IMR-90 (cell line): Measurements from ENCODE around the gene ZNF318. TPM values are rescaled to one million over a fixed set of nuclear protein-coding genes. Genes with fewer than 3 reads are reported as not detected.

Experiments used
- ATAC-seq: fragments of 200-7000 bp; cut with Tn5 transposase; 2 replicates; pipeline ENCODE4 v1.9.1; 2020; ENCODE audit warnings: low read depth, mild to moderate bottlenecking, moderate library complexity
- BruUV-seq: library from RNA; stranded (reverse); fragments of 400-500 nt; replicated peaks from 2 replicates; lab custom pipeline; 2021; lab: Mats Ljungman, UMichigan
- CTCF ChIA-PET: fragments of 300-600 bp; formaldehyde crosslinking; extraction: SDS; loops from one replicate; lab custom pipeline; 2021; ENCODE audit warnings: antibody characterized with exemption; lab: Yijun Ruan, JAX
- POLR2A ChIA-PET: fragments of 300-600 bp; sonication (Branson Sonifier 250); formaldehyde crosslinking; loops from one replicate; lab custom pipeline; 2022; ENCODE audit warnings: antibody characterized with exemption; ENCODE audit not compliant: unreplicated experiment; lab: Charles Lee
- DNase-seq: peaks from one replicate; pipeline ENCODE4 v3.0.0; 2013
- H2AFZ ChIP-seq: replicated peaks from 2 replicates; pipeline ENCODE3; 2013; ENCODE audit warnings: low read length, mild to moderate bottlenecking; ENCODE audit not compliant: poor library complexity
- H2AK5ac ChIP-seq: 2 replicates; pipeline ENCODE4 v1.6.1; 2013; ENCODE audit warnings: low read depth, low read length, inconsistent platforms
- H2AK9ac ChIP-seq: replicated peaks from 2 replicates; pipeline ENCODE3; 2013; ENCODE audit warnings: mild to moderate bottlenecking, low read depth, low read length, moderate library complexity; ENCODE audit not compliant: poor library complexity
- H2BK120ac ChIP-seq: 2 replicates; pipeline ENCODE4 v1.6.1; 2013; ENCODE audit warnings: low read depth, low read length, inconsistent platforms
- H2BK15ac ChIP-seq: 3 replicates; pipeline ENCODE4 v1.6.1; 2013; ENCODE audit warnings: low read depth, low read length, inconsistent platforms
- H2BK20ac ChIP-seq: 2 replicates; pipeline ENCODE4 v1.6.1; 2013; ENCODE audit warnings: low read depth, mild to moderate bottlenecking, inconsistent platforms, low read length, moderate library complexity
- H2BK5ac ChIP-seq: 2 replicates; pipeline ENCODE4 v1.6.1; 2013; ENCODE audit warnings: mild to moderate bottlenecking, low read depth, low read length, inconsistent platforms; ENCODE audit not compliant: poor library complexity, severe bottlenecking
- H3K14ac ChIP-seq: replicated peaks from 2 replicates; pipeline ENCODE4 v1.6.1; 2013; ENCODE audit warnings: low read depth, low read length, inconsistent platforms
- H3K18ac ChIP-seq: 2 replicates; pipeline ENCODE4 v1.6.1; 2013; ENCODE audit warnings: low read depth, low read length, control low read depth
- H3K23ac ChIP-seq: 2 replicates; pipeline ENCODE4 v1.6.1; 2013; ENCODE audit warnings: low read depth, low read length, inconsistent platforms
- H3K27ac ChIP-seq: 2 replicates; pipeline ENCODE4 v1.5.1; 2013; ENCODE audit warnings: mild to moderate bottlenecking, control low read depth, low read length; ENCODE audit not compliant: insufficient read depth
- H3K27me3 ChIP-seq: 2 replicates; pipeline ENCODE4 v1.6.1; 2013; ENCODE audit warnings: low read length; ENCODE audit not compliant: control insufficient read depth, insufficient read depth
- H3K36me3 ChIP-seq: 2 replicates; pipeline ENCODE4 v1.6.1; 2013; ENCODE audit warnings: low read length, mixed read lengths; ENCODE audit not compliant: control insufficient read depth, insufficient read depth
- H3K4ac ChIP-seq: 2 replicates; pipeline ENCODE4 v1.6.1; 2013; ENCODE audit warnings: low read depth, low read length, inconsistent platforms
- H3K4me1 ChIP-seq: 2 replicates; pipeline ENCODE4 v1.6.1; 2013; ENCODE audit warnings: low read length, mixed read lengths; ENCODE audit not compliant: control insufficient read depth, insufficient read depth
- H3K4me2 ChIP-seq: 2 replicates; pipeline ENCODE4 v1.6.1; 2013; ENCODE audit warnings: low read depth, mild to moderate bottlenecking, control low read depth, low read length, moderate library complexity
- H3K4me3 ChIP-seq: 2 replicates; pipeline ENCODE4 v1.5.1; 2013; ENCODE audit warnings: low read depth, mild to moderate bottlenecking, control low read depth, low read length, moderate library complexity; ENCODE audit not compliant: insufficient read depth
- H3K56ac ChIP-seq: 2 replicates; pipeline ENCODE4 v1.6.1; 2013; ENCODE audit warnings: low read length, inconsistent platforms; ENCODE audit not compliant: insufficient read depth; ENCODE audit errors: extremely low read depth
- H3K79me1 ChIP-seq, 2 experiments: 2 replicates each; pipeline ENCODE4 v1.6.1; 2013; ENCODE audit warnings: low read length in 2 of 2, inconsistent platforms in 1 of 2, low read depth in 1 of 2
- H3K9ac ChIP-seq: 2 replicates; pipeline ENCODE4 v1.6.1; 2013; ENCODE audit warnings: low read depth, low read length, control low read depth
- H3K9me1 ChIP-seq: 2 replicates; pipeline ENCODE4 v1.6.1; 2013; ENCODE audit warnings: low read length, inconsistent platforms; ENCODE audit not compliant: insufficient read depth
- H3K9me3 ChIP-seq: 2 replicates; pipeline ENCODE4 v1.6.1; 2013; ENCODE audit warnings: low read length; ENCODE audit not compliant: control insufficient read depth, insufficient read depth
- H4K20me1 ChIP-seq: 2 replicates; pipeline ENCODE4 v1.6.1; 2013; ENCODE audit warnings: low read length, inconsistent platforms; ENCODE audit not compliant: insufficient read depth
- H4K5ac ChIP-seq: 2 replicates; pipeline ENCODE4 v1.6.1; 2013; ENCODE audit warnings: mild to moderate bottlenecking, low read depth, low read length, control low read depth
- H4K8ac ChIP-seq, 2 experiments: 2 replicates each; pipeline ENCODE4 v1.6.1; 2013; ENCODE audit warnings: low read depth in 2 of 2, low read length in 2 of 2, control low read depth in 1 of 2, inconsistent platforms in 1 of 2
- H4K91ac ChIP-seq: 2 replicates; pipeline ENCODE4 v1.6.1; 2013; ENCODE audit warnings: low read depth, low read length, inconsistent platforms; ENCODE audit not compliant: insufficient read depth
- BHLHE40 ChIP-seq: fragments of 150-350 bp; IDR thresholded peaks from 2 replicates; pipeline ENCODE4 v1.6.1; 2016; ENCODE audit warnings: mild to moderate bottlenecking, low read depth, low read length
- CEBPB ChIP-seq: IDR thresholded peaks from 2 replicates; pipeline ENCODE4 v1.6.1; 2012; ENCODE audit warnings: low read depth, low read length, improper control_type of control experiment
- CHD1 ChIP-seq: IDR thresholded peaks from 2 replicates; pipeline ENCODE4 v1.6.1; 2012; ENCODE audit warnings: low read depth, low read length, improper control_type of control experiment
- CTCF ChIP-seq: conservative IDR thresholded peaks from 2 replicates; pipeline ENCODE4 v1.5.1; 2012; ENCODE audit warnings: mild to moderate bottlenecking, low read depth, low read length, improper control_type of control experiment
- FOS ChIP-seq: fragments of 150-350 bp; IDR thresholded peaks from 2 replicates; pipeline ENCODE4 v1.6.1; 2016; ENCODE audit warnings: low read depth, low read length
- MAFK ChIP-seq: IDR thresholded peaks from 2 replicates; pipeline ENCODE4 v1.6.1; 2012; ENCODE audit warnings: low read depth, low read length, improper control_type of control experiment
- MAZ ChIP-seq: IDR thresholded peaks from 2 replicates; pipeline ENCODE4 v1.6.1; 2012; ENCODE audit warnings: low read depth, mild to moderate bottlenecking, low read length, improper control_type of control experiment, moderate library complexity, borderline replicate concordance
- MXI1 ChIP-seq: IDR thresholded peaks from 2 replicates; pipeline ENCODE4 v1.6.1; 2012; ENCODE audit warnings: low read depth, mild to moderate bottlenecking, low read length, moderate library complexity, borderline replicate concordance
- NFE2L2 ChIP-seq: fragments of 150-350 bp; IDR thresholded peaks from 2 replicates; pipeline ENCODE4 v1.6.1; 2016; ENCODE audit warnings: low read depth, mild to moderate bottlenecking, low read length
- POLR2A ChIP-seq: IDR thresholded peaks from 2 replicates; pipeline ENCODE4 v1.6.1; 2012; ENCODE audit warnings: mild to moderate bottlenecking, low read depth, low read length
- RAD21 ChIP-seq: IDR thresholded peaks from 2 replicates; pipeline ENCODE4 v1.6.1; 2012; ENCODE audit warnings: low read length, improper control_type of control experiment
- RCOR1 ChIP-seq: IDR thresholded peaks from 2 replicates; pipeline ENCODE4 v1.6.1; 2012; ENCODE audit warnings: mild to moderate bottlenecking, low read length, improper control_type of control experiment; ENCODE audit not compliant: insufficient replicate concordance
- RFX5 ChIP-seq: IDR thresholded peaks from 2 replicates; pipeline ENCODE4 v1.8.0; 2012; ENCODE audit warnings: low read depth, mild to moderate bottlenecking, low read length, moderate library complexity
- SMC3 ChIP-seq: fragments of 150-350 bp; IDR thresholded peaks from 2 replicates; pipeline ENCODE4 v1.6.1; 2016; ENCODE audit warnings: low read depth, mild to moderate bottlenecking, antibody characterized with exemption, low read length, moderate library complexity
- WGBS, 2 experiments: methylation state at CpG; one replicate each; pipeline versions ENCODE4 v1.1.5 to v1.1.7; 2013; ENCODE audit warnings: missing lambda C conversion rate in 2 of 2; ENCODE audit not compliant: insufficient read length in 1 of 2; ENCODE audit errors: extremely low coverage in 2 of 2; 5-methylcytosine and 5-hydroxymethylcytosine counted together
- dilution Hi-C: fragments of 300-500 bp; cut with HindIII; formaldehyde crosslinking; loops from one replicate; pipeline ENCODE4 v1.14.3; 2018; ENCODE audit warnings: low sequenced_read_pairs; ENCODE audit not compliant: unreplicated experiment
- in situ Hi-C: fragments of 300-500 bp; cut with MboI; formaldehyde crosslinking; loops from 3 replicates; pipeline ENCODE4 v1.14.3; 2019; ENCODE audit warnings: low sequenced_read_pairs, inconsistent platforms, mixed read lengths
- intact Hi-C: fragments of 100-400 bp; cut with micrococcal nuclease; formaldehyde crosslinking; loops from 2 replicates; pipeline ENCODE4 v1.10.0; 2022
- polyA plus RNA-seq, 3 experiments: library from polyadenylated mRNA; depleted of rRNA; stranded (reverse); fragments of >200 nt; gene quantifications; 2 replicates each; pipeline ENCODE4 v1.2.3, GENCODE V29; 2012; ENCODE audit warnings: low replicate concordance in 1 of 3
- total RNA-seq: library from RNA; depleted of rRNA; stranded (reverse); fragments of >200 nt; gene quantifications from 2 replicates; pipeline ENCODE4 v1.2.3, GENCODE V29; 2012
- TF ChIP-seq, protein P1 (sequence below): fragments of 150-350 bp; IDR thresholded peaks from 2 replicates; pipeline ENCODE4 v1.6.1; 2017; ENCODE audit warnings: mild to moderate bottlenecking, antibody characterized with exemption, low read length, low read depth
- TF ChIP-seq, protein P2 (sequence below): fragments of 150-350 bp; IDR thresholded peaks from 2 replicates; pipeline ENCODE4 v1.6.1; 2016; ENCODE audit warnings: low read depth, mild to moderate bottlenecking, low read length, moderate library complexity, borderline replicate concordance

The ZNF318 gene
- total and polyA plus RNA-seq, 2 of the 4 experiments (the other 2 are of a cell fraction), result 5.7 to 6.6 TPM

- H2AK5ac ChIP-seq, result no peak overlapping the region
- H2AFZ ChIP-seq, result no peak overlapping the region
- H3K14ac ChIP-seq, result no peak overlapping the region
- no peak overlapping the region for H3K56ac ChIP-seq
- H2BK20ac ChIP-seq, result no peak overlapping the region
- H2BK5ac ChIP-seq, result no peak overlapping the region
- no peak overlapping the region for H3K27ac ChIP-seq
- no peak overlapping the region for H3K23ac ChIP-seq
- peaks cover 28% of the 10 kb centered on the region for H3K27me3 ChIP-seq
- ATAC-seq (no peak), DNase-seq (no peak)
- no peak overlapping the region for H2AK9ac ChIP-seq
- dilution Hi-C loops, result no loop called here
- H4K5ac ChIP-seq, result no peak overlapping the region
- H3K36me3 ChIP-seq, result no peaks in the 10 kb centered on the region
- H4K8ac ChIP-seq, result no peak overlapping the region
- ChIA-PET POLR2A (no interaction called here), CTCF (no interaction called here)
- H3K18ac ChIP-seq, result no peak overlapping the region
- in situ Hi-C loops, result no loop called here
- intact Hi-C loops, result no loop called here
- TF ChIP-seq, protein P1, sequence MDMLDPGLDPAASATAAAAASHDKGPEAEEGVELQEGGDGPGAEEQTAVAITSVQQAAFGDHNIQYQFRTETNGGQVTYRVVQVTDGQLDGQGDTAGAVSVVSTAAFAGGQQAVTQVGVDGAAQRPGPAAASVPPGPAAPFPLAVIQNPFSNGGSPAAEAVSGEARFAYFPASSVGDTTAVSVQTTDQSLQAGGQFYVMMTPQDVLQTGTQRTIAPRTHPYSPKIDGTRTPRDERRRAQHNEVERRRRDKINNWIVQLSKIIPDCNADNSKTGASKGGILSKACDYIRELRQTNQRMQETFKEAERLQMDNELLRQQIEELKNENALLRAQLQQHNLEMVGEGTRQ, result no peak
- no peak for TF ChIP-seq RAD21
- no peak for TF ChIP-seq MXI1
- no peak for TF ChIP-seq SMC3
- TF ChIP-seq RCOR1, result no peak
- no peak for TF ChIP-seq POLR2A
- no peak for TF ChIP-seq BHLHE40
- no peak for TF ChIP-seq CHD1
- no peak for TF ChIP-seq FOS
- TF ChIP-seq NFE2L2, result no peak
- TF ChIP-seq, protein P2, sequence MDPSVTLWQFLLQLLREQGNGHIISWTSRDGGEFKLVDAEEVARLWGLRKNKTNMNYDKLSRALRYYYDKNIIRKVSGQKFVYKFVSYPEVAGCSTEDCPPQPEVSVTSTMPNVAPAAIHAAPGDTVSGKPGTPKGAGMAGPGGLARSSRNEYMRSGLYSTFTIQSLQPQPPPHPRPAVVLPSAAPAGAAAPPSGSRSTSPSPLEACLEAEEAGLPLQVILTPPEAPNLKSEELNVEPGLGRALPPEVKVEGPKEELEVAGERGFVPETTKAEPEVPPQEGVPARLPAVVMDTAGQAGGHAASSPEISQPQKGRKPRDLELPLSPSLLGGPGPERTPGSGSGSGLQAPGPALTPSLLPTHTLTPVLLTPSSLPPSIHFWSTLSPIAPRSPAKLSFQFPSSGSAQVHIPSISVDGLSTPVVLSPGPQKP, result no peak
- no peak for TF ChIP-seq CEBPB
- no peak for TF ChIP-seq RFX5
- TF ChIP-seq MAFK, result no peak
- TF ChIP-seq MAZ, result no peak
- TF ChIP-seq CTCF, result no peak
- no peaks in the 10 kb centered on the region for H3K79me1 ChIP-seq
- H3K9me3 ChIP-seq, result no peaks in the 10 kb centered on the region; the same call in 1 of the 2 replicates
- no TSS peak for BruUV-seq
- no peaks in the 10 kb centered on the region for H4K20me1 ChIP-seq
- H3K4ac ChIP-seq, result no peak overlapping the region
- H3K9me1 ChIP-seq, result no peaks in the 10 kb centered on the region
- H3K4me2 ChIP-seq, result no peak overlapping the region
- no CpG with 5 or more reads among the region's 4 CpGs for WGBS, 2 experiments
- H3K4me1 ChIP-seq, result no peaks in the 10 kb centered on the region
- H4K91ac ChIP-seq, result no peak overlapping the region
- H2BK120ac ChIP-seq, result no peak overlapping the region
- no peak overlapping the region for H3K9ac ChIP-seq
- H2BK15ac ChIP-seq, result no peak overlapping the region
- no peak overlapping the region for H3K4me3 ChIP-seq
These were observed 38.8 kb upstream of the ZNF318 start for GRCh38 chr6:43408259-43408658.
